Mucosa of descending colon (tissue), 3 donors: Measurements from ENCODE around the gene IL9R. TPM values are rescaled to one million over a fixed set of nuclear protein-coding genes. Genes with fewer than 3 reads are reported as not detected.
A peak's percentile ranks its signal among the peaks of the same experiment; 100 is the strongest.
"Not testable (repeated sequence)": the region's sequence is repeated elsewhere in the genome, so short reads cannot be mapped to it uniquely, and the experiment has no call there.

Source experiments
- ATAC-seq: fragments of 200-7000 bp; cut with Tn5 transposase; one replicate; pipeline ENCODE4 v1.9.1; 2020; ENCODE audit warnings: mild to moderate bottlenecking, moderate library complexity
- DNase-seq, 3 donors: peaks; one replicate each; pipeline ENCODE4 v3.0.0-alpha.2; 2020
- H3K36me3 ChIP-seq: fragments of 200-600 bp; one replicate; pipeline ENCODE4 v1.8.0; 2021; ENCODE audit warnings: low read depth, mild to moderate bottlenecking
- H3K4me1 ChIP-seq: fragments of 200-600 bp; one replicate; pipeline ENCODE4 v1.8.0; 2021; ENCODE audit warnings: low read depth, mild to moderate bottlenecking
- H3K4me3 ChIP-seq: fragments of 200-600 bp; one replicate; pipeline ENCODE4 v1.8.0; 2021; ENCODE audit warnings: mild to moderate bottlenecking
- H3K9me3 ChIP-seq: fragments of 200-600 bp; one replicate; pipeline ENCODE4 v1.8.0; 2021; ENCODE audit warnings: mild to moderate bottlenecking
- intact Hi-C, 2 donors: fragments of 100-400 bp; cut with DNase I in 1 of 2; cut with micrococcal nuclease in 1 of 2; formaldehyde crosslinking; loops; one replicate each; pipeline versions ENCODE4 v1.11.0 to v1.11.1; 2022; cut with DNase I, micrococcal nuclease
- total RNA-seq, 3 donors: library from RNA; stranded (reverse); fragmentation: NEBNext Ultra II Directional in 2 of 3; extraction: Animal tissue kit (Norgen Biotek cat#: 25700) in 2 of 3; gene quantifications; one replicate each; pipeline versions ENCODE4 v1.2.1 to v1.2.4, GENCODE V29; 2021 to 2023
- donor health status: DM: no; HTN: no; CAD: no; lungs with moderate emphysema.
- donor health status: DM: no; HTN: no; CAD: no.
- donor health status: DM: no; HTN: yes; CAD: no.

IL9R gene
- total RNA-seq, 3 donors from 2014 or later: 0.63 to 2.4 (median 1.0) TPM

GRCh38 chrX:156024949-156025492 lies 27.5 kb downstream of the IL9R start:
- H3K9me3 ChIP-seq, H3K36me3 ChIP-seq, DNase-seq, ATAC-seq, H3K4me3 ChIP-seq, intact Hi-C loops, H3K4me1 ChIP-seq: not testable (repeated sequence)

- DNase-seq, intact Hi-C loops, H3K4me1 ChIP-seq, H3K4me3 ChIP-seq, ATAC-seq, H3K9me3 ChIP-seq, H3K36me3 ChIP-seq: not testable (repeated sequence)
Measured at GRCh38 chrX:156028653-156029237, 31.2 kb downstream of the IL9R start.

DNA sequence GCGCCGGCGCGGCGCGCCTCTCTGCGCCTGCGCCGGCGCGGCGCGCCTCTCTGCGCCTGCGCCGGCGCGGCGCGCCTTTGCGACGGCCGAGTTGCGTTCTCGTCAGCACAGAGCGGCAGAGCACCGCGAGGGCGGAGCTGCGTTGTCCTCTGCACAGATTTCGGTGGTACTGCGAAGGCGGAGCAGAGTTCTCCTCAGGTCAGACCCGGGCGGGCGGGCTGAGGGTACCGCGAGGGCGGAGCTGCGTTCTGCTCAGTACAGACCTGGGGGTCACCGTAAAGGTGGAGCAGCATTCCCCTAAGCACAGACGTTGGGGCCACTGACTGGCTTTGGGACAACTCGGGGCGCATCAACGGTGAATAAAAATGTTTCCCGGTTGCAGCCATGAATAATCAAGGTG lies 31.8 kb downstream of the IL9R start:
- ATAC-seq, H3K9me3 ChIP-seq, H3K4me3 ChIP-seq, H3K36me3 ChIP-seq, DNase-seq, intact Hi-C loops, H3K4me1 ChIP-seq: not testable (repeated sequence)

DNA sequence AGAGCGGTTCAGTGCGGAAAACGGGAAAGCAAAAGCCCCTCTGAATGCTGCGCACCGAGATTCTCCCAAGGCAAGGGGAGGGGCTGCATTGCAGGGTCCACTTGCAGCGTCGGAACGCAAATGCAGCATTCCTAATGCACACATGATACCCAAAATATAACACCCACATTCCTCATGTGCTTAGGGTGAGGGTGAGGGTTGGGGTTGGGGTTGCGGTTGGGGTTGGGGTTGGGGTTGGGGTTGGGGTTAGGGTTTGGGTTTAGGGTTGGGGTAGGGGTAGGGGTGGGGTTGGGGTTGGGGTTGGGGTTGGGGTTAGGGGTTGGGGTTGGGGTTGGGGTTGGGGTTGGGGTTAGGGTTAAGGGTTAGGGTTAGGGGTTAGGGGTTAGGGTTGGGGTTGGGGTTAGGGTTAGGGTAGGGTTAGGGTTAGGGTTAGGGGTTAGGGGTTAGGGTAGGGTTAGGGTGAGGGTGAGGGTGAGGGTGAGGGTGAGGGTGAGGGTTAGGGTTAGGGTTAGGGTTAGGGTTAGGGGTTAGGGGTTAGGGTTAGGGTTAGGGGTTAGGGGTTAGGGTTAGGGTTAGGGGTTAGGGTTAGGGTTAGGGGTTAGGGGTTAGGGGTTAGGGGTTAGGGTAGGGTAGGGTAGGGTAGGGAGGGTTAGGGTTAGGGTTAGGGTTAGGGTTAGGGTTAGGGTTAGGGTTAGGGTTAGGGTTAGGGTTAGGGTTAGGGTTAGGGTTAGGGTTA lies 32.4 kb downstream of the IL9R start:
- ATAC-seq: peak; percentile 21
- H3K36me3 ChIP-seq, intact Hi-C loops, H3K4me3 ChIP-seq, DNase-seq, H3K4me1 ChIP-seq, H3K9me3 ChIP-seq: not testable (repeated sequence)

- ATAC-seq, H3K4me3 ChIP-seq, H3K4me1 ChIP-seq, intact Hi-C loops, H3K9me3 ChIP-seq, H3K36me3 ChIP-seq: not testable (repeated sequence)
- DNase-seq: peak in 1 of 3 donors; percentile 22
Measured at GRCh38 chrX:156030474-156030873, 33.0 kb downstream of the IL9R start.

Other genes starting within 250 kb of the IL9R start
- 10 to 100 TPM; 23.9 to 32.9 (median 32.6) TPM for gene VAMP7, start 116.4 kb upstream of the IL9R start, total RNA-seq